Measurements from ENCODE around the gene MTSS2.

- TF ChIP-seq YY1 (IDR thresholded peaks at IDR 0.05; ENCODE audit: insufficient read depth, insufficient read length), result no peak
- TF ChIP-seq ZNF274 (IDR thresholded peaks at IDR 0.05; ENCODE audit: low read depth, low read length), result no peak
These were observed 21.3 kb downstream of the MTSS2 start for GRCh38 chr16:70664325-70665112.
